Mesothelial cell of epicardium (in vitro differentiated cells): ENCODE measurements around the gene ZNF292. TPM values are rescaled to one million over a fixed set of nuclear protein-coding genes. Genes with fewer than 3 reads are reported as not detected.
"Not testable (repeated sequence)": the region's sequence is repeated elsewhere in the genome, so short reads cannot be mapped to it uniquely, and the experiment has no call there.

Source experiments
- DNase-seq, 2 experiments: peaks; one replicate each; pipeline ENCODE4 v3.0.0; 2021; ENCODE audit warnings: low spot score in 2 of 2; ENCODE audit not compliant: unreplicated experiment in 2 of 2
- H3K27ac Mint-ChIP-seq: 2 replicates; pipeline ENCODE4 v1.8.0; 2021; ENCODE audit warnings: mixed read lengths
- H3K27me3 Mint-ChIP-seq: 2 replicates; pipeline ENCODE4 v1.8.0; 2021; ENCODE audit warnings: low read depth, mixed read lengths
- H3K36me3 Mint-ChIP-seq: 2 replicates; pipeline ENCODE4 v1.8.0; 2021; ENCODE audit warnings: mixed read lengths
- H3K4me1 Mint-ChIP-seq: 2 replicates; pipeline ENCODE4 v1.8.0; 2021; ENCODE audit warnings: mixed read lengths
- H3K4me3 Mint-ChIP-seq: 2 replicates; pipeline ENCODE4 v1.8.0; 2021; ENCODE audit warnings: mild to moderate bottlenecking, moderate library complexity, mixed read lengths
- H3K9me3 Mint-ChIP-seq: 2 replicates; pipeline ENCODE4 v1.8.0; 2021; ENCODE audit warnings: mixed read lengths
- CTCF ChIP-seq: fragments of 200-600 bp; sonication (generic); IDR thresholded peaks from one replicate; pipeline ENCODE4 v1.5.0; 2021; ENCODE audit warnings: antibody characterized with exemption; ENCODE audit not compliant: unreplicated experiment
- total RNA-seq: library from RNA; stranded (reverse); gene quantifications from 3 replicates; pipeline ENCODE4 v1.2.1, GENCODE V29; 2021

Gene ZNF292
- total RNA-seq, 1 donor from 2014 or later = 108 TPM

GRCh38 chr6:87139236-87139635, 16.1 kb upstream of the ZNF292 start:
- TF ChIP-seq CTCF = no peak
- Mint-ChIP-seq H3K36me3 (peaks cover 2% of the 10 kb centered on the region), H3K27ac (no peak overlapping the region), H3K4me1 (no peaks in the 10 kb centered on the region), H3K9me3 (peaks cover 12% of the 10 kb centered on the region), H3K4me3 (no peak overlapping the region), H3K27me3 (peaks cover 26% of the 10 kb centered on the region)
- DNase-seq = no peak

GRCh38 chr6:87139927-87140326, 15.4 kb upstream of the ZNF292 start:
- not testable (repeated sequence) for DNase-seq, H3K4me3 Mint-ChIP-seq, H3K27ac Mint-ChIP-seq, H3K4me1 Mint-ChIP-seq, H3K36me3 Mint-ChIP-seq
- Mint-ChIP-seq H3K27me3 (peaks cover 26% of the 10 kb centered on the region), H3K9me3 (peaks cover 12% of the 10 kb centered on the region)

GRCh38 chr6:87146363-87146762, 9.0 kb upstream of the ZNF292 start:
- Mint-ChIP-seq H3K4me1 (peaks cover 2% of the 10 kb centered on the region), H3K36me3 (no peaks in the 10 kb centered on the region), H3K27ac (no peak overlapping the region), H3K27me3 (peaks cover 16% of the 10 kb centered on the region), H3K9me3 (no peaks in the 10 kb centered on the region), H3K4me3 (no peak overlapping the region)
- DNase-seq = no peak
- no peak for TF ChIP-seq CTCF

GRCh38 chr6:87150406-87150805, 5.0 kb upstream of the ZNF292 start:
- Mint-ChIP-seq H3K9me3 (no peaks in the 10 kb centered on the region), H3K4me3 (no peak overlapping the region), H3K4me1 (peaks cover 32% of the 10 kb centered on the region), H3K27ac (no peak overlapping the region), H3K27me3 (peaks cover 2% of the 10 kb centered on the region), H3K36me3 (no peaks in the 10 kb centered on the region)
- DNase-seq = no peak
- no peak for TF ChIP-seq CTCF

- Mint-ChIP-seq H3K4me1 (peaks cover 34% of the 10 kb centered on the region), H3K9me3 (no peaks in the 10 kb centered on the region), H3K36me3 (no peaks in the 10 kb centered on the region), H3K27ac (peak overlapping the region; percentile 82), H3K27me3 (peaks cover 2% of the 10 kb centered on the region), H3K4me3 (peak overlapping the region; percentile 93)
- DNase-seq = no peak
- TF ChIP-seq CTCF = no peak
These were observed 3.9 kb upstream of the ZNF292 start for GRCh38 chr6:87151471-87151780.

- Mint-ChIP-seq H3K27ac (peak overlapping the region; percentile 99), H3K4me3 (peak overlapping the region; percentile 93), H3K4me1 (peaks cover 39% of the 10 kb centered on the region), H3K9me3 (no peaks in the 10 kb centered on the region), H3K36me3 (no peaks in the 10 kb centered on the region), H3K27me3 (peaks cover under 1% of the 10 kb centered on the region)
- peak; percentile 41 to 72 for DNase-seq
- TF ChIP-seq CTCF = no peak
These were observed 3.4 kb upstream of the ZNF292 start for GRCh38 chr6:87151781-87152525.
